HG02981 (cell line): ENCODE results near the gene CD59.
"Not testable (repeated sequence)": the region's sequence is repeated elsewhere in the genome, so short reads cannot be mapped to it uniquely, and the experiment has no call there.

ENCODE experiments used
- ATAC-seq: cut with Tn5 transposase; IDR thresholded peaks from one replicate; pipeline ENCODE4 v1.9.1; 2021; ENCODE audit warnings: mild to moderate bottlenecking, moderate library complexity; ENCODE audit not compliant: unreplicated experiment

Gene CD59

DNA sequence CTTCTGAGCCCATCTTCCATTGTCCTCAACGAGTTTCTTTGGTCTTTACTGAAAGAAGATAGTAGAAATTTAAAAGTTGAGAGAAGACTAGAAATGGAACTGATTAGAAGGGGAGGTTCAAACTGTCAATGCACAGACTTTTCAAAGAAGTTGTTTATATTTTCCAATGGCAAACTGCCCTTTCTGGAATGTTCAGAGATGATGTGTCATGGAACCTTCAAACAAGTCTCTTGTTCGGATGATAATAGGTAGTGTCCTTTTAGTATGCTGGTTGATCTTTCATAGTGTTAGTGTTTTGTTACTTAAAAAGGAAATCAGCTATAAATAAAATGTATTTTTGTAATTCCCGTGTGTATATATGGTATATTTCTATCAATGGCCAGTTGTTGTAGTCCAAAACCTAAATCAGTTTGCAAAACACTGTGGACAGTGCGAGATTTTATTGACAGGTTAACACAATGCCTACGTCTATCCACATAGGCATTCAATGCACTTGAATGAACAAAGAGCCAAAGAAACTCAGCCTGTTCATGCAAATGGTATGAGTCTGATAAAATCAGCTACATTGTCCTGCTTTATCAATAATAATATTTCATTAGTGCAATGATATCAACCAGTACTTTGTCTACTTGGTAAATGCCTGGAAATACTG lies 66.5 kb downstream of the CD59 start:
- no peak for ATAC-seq

DNA sequence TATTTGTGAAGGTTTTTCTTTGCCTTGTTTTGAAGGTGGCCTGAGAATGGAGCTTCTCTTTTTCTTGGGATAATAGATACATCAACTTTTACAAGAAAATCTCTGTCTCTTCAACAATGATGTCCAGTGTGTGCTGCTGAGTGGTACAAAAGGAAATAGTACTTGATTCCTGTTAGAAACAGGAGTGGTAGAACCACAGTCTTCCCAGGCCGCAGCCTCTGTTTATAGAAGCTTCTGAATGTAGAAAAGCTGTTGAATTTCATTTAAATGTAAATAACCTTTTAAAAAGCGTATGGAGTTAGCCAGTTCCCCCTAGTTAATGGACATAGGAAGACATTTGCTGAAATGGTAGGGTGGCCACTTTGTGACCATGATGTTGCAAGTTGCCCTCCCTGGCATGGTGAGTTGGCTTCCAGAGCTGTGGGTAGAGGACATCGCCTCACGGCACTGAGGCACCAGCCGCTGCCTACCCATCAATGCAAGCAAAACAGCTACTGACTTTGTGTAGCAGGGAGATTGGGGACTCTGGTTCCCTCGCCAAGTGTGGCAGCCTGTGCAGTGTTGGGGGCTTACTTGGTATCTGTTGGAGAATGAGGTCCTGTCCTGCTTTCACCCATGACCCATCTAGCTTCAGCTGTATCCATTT lies 67.1 kb downstream of the CD59 start:
- ATAC-seq, result no peak

DNA sequence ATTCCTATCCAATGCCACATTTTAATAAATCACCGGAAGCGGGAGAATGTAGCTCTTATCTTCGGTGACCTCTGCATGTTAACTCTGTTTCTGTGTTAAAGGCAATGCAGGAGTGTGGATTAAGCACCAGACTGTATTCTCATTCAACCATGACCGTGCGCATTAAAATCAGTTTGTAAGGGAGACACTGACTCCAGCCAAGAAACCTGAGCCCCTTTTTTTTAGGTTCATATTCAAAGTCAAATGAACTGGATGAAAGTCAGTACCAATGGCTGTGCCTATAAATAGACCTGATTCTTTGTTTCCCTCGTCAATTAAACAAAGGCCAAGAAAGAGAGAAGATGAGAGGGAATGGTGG lies 67.8 kb downstream of the CD59 start:
- ATAC-seq, result no peak

DNA sequence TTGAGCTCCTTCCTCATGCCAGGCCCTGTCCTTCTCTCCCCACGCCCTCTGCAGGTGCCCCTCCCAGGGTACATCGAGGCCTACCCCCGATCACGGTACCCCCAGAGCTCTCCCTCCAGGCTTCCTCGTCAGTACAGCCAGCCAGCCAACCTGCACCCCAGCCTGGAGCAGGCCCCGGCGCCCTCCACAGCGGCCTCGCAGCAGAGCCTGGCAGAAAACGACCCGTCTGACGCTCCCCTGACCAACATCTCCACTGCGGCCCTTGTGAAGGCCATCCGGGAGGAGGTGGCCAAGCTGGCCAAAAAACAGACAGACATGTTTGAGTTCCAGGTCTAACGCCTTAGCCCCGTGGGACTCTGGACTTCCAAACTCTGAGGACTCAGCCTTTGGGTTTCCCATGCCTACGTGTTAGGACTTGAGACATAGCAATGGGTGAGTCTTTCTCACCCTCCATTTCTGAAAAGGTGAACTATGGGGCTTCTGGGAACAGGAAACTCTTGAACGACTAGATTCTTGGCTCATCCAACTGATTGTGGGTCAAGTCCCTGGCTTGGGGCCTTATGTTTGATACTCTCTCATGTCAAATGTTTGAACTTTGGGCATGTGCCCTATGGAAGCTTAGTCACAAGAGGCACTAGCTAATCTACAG lies 68.3 kb downstream of the CD59 start:
- no peak for ATAC-seq

DNA sequence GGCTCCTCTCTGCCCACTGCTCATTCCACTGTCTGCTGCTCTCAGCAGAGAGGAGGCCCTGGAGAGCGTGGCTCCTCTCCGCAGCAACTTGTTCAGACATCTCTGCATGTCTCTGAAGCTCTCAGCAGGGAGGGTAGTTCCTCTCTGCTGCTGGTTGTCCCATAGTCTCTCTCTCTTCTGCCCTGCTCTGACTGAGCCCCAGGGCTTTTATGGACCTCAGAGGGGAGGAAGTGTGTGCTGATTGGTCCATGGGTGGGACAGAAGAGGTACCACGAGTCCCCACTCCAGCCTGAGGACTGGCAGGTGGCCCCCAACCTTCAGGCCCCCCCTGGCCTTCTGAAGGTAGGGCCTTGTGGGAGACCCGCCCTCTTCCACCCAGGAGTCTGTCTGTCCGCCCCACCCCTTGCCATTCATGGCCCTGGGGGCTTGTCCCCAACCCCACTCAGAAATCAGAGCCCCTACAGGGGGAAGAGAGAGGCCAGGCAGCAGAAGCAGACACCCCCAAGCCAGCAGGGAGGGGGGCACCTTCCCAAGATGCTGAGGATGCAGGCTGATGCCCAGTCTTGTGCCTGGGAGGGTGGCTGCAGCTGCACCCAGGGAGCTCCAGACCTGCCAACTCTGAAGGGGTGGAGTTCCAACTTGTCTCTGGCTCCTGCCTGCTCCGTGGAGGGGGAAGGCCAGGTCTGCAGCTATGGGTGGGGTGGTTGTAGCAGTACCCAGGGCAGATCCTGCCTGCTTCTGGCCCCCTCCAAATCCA lies 70.7 kb downstream of the CD59 start:
- ATAC-seq, result no peak

DNA sequence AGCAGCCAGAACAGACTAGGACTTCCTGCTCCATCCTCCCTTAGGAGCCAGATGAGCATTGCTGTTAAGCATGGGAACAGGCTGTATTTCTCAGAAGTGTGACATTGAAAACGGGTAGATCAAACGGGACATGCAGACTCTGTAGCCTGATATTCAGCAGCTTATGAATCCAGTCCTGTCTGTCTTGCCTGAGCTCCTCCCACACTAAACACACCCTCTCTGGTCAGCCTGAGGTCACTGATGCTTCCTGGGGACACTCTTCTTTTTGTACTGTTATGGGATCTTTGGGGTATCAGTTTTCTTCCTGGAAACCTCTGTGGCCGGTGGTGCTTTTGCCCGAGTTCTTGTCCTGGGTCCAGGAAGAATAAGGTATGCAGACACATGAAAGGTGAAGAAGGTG lies 71.4 kb downstream of the CD59 start:
- ATAC-seq, result no peak

DNA sequence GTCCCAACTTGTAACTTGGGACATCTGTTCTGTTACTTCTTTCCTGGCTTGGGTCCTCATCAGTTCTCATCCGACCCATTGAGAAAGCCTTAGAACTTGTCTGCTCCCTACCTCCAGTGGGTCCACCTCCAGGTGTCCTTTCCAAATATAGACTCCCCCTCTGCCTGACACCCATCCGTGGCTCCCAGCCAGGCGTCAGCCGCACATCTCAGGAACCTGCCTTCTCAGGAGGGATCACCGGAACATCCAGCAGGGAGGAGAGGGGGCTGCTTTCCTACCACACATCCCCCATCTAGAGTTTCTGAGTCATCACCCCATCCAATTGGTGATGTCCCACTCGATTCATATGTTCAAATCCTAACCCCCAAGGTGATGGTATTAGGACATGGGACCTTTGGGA lies 72.1 kb downstream of the CD59 start:
- ATAC-seq, result no peak

DNA sequence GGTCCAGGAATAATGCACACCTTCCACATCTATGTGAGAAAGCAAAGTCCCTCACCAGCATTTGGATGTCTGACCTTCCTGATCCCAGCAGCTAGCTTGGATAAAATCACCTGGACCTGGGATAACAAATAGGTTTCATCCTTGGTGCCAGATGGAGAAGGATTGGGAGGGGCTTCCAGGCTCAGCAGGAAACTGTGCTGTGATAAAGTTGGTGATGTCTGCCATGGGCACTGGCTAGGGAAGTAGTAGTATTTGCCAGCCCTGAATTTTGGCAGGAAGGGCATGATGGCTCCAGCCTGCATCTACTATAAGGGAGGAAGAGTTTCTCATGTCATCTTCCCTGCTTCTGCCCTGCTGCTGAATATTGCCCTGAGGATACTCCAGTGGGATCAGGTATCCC lies 73.1 kb downstream of the CD59 start:
- ATAC-seq, result no peak

DNA sequence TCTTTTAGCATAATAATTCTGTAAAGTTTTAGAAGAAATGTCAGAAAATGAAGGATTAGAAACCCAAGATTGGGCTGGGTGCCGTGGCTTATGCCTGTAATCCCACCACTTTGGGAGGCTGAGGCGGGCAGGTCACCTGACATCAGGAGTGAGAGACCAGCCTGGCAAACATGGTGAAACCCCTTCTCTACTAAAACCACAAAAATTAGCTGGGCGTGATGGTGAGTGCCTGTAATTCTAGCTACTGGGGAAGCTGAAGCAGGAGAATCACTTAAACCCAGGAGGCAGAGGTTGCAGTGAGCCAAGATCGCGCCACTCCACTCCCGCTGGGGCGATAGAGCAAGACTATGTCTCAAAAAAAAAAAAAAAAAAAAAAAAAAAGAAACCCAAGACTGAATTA lies 74.7 kb downstream of the CD59 start:
- ATAC-seq, result not testable (repeated sequence)

DNA sequence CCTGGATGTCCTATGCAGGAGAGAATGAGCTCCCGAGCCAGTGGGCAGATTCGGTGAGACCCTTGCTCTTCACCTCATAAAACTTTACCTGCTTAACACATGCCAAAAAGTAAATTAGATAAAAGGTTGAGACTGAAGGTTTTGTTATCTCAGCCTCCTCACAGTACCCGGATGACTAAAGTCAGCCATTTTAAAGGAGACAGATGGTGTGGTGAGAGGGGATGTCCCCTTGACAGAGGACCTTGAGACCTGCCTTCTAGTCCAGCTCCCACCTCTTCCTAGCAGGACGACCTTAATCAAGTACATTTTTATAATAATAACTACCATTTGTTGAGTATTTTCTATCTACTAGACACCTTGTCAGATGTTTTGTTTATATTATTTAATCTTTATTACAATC lies 75.3 kb downstream of the CD59 start:
- ATAC-seq, result no peak

DNA sequence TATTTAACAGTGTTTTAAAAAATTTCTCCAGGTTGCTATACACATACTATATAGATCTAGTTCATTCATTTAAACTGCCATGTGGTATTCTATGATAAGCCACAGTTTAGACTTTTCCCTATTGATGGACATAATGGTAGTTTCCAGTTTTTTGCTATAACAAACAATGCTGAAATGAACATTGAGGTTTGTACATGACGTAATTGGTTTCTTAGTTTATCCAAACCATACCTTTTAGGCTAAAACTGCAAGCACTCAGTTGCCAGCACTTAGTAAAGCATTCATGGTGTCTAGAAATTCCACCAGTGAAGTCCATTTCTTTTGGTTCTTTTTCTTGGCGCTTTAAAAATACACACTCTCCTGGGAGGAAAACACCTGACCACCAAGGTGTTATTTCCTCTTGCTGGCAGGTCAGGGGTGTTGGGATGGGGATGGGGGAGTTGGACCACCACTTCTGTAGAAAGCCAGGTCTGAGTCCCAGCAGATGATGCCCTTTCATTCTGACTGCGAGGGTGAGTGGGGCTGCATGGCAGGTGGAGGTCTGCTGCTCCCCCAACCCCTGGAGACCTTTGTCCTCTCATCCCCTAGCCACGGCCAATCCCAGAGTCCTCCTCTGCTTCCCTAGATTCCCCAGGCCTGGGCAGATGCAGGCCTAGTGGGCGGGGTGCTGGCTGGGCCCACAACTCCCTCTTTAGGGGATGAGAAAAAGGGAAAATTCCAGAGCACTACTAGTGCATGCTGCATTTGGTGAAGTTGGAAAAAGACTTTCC lies 76.7 kb downstream of the CD59 start:
- ATAC-seq, result no peak

DNA sequence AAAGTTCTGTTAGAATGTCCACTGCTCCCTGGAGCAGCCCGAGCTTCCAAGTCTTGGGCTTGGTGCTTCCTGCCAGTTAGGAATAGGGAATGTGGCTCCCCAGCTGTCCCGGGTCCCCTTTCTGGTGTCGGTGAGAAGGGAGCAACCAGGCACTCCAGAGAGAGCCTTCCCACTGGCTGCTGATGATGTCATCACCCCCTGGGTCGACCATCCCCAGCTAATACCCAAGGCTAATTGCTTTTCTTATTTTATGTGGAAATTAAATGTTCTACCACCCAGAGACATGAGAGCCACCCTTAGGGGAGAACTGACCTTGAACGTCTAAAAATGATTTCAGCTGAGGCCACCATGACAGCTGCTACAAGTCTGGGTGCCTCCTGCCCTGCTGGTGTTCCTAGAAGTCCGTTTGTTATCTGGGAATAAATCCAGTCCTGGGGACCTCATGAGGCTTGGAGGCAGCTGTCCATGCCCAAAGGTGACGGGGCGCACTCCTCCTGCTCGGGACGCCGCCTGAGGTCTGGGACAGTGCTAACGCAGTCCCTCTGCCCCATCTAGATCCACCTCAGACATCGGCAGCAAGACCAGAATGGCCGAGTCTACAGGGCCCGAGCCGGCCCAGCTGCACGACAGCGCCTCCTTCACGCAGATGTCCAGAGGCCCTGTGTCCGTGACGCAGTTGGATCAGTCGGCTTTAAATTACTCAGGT lies 77.9 kb downstream of the CD59 start:
- ATAC-seq, result no peak

DNA sequence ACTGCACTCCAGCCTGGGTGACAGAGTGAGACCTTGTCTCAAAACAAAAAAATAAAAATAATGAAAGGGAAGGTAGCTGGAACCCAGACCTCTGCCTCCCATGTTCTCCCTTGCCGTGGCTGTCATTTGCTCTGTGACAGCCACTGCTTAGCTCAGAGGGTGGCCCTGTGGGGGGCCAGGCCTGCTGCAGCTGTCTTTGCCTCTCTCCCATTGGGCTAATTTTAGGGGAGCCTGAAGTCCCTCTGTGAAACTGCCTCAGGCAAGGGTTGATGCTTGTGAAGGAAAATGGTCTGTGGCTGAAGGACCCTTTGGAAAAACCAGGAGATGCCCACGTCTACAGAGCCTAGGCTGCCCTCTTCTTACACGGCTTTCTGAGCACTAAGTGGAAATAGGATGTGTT lies 78.5 kb downstream of the CD59 start:
- ATAC-seq, result no peak

DNA sequence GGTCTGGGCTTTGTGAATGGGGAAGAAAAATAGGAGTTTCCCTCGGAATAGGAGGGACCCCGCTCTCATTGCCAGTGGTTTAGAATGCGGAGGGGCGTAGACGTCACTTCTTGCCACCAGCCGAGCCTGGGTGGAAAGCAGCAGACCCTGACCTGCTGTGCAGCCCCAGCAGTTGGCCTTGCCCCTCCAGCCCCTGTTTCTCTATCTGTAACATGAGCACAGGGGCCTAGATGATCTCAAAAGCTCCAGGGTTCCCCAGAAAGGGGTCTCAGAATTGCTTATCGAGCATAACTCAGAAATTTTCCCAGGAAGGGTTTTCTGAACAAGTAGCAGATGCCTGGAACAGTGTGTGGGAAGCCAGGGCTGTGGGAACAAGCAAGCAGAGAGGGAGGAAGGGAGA lies 79.5 kb downstream of the CD59 start:
- no peak for ATAC-seq

DNA sequence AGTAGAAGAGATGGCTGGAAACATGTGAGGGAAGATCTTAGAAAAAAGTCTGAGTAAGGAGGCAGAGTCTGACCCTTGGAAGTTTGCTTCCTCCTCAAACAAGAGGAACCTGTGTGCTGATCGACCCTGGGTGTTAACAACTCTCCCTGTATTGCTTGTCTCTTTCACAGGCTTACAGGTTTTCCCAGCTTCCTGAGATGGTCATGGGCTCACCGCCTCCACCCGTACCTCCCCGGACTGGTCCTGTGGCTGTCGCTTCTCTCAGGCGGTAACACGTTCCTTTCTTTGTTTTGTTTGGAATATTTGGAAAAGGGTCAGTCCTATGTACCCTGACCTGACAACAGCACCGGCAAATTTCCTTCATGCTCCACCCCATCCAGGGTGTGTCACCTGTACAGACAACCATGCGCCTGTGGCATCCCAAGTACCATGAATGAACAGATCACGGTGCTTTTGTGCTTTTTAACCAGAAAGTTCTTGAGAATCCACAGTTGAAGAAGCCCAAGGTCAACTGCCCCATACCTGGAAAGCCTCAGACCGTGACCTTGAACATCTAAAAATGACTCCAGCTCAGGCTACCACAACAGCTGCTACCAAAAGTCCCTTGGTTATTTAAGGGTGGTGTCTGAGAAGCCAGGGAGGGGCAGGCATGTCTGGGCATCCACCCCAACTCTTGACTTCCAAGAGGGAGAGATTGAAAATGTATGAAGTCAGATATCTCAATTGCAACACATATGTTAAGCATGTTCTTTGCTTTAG lies 80.2 kb downstream of the CD59 start:
- ATAC-seq, result no peak

DNA sequence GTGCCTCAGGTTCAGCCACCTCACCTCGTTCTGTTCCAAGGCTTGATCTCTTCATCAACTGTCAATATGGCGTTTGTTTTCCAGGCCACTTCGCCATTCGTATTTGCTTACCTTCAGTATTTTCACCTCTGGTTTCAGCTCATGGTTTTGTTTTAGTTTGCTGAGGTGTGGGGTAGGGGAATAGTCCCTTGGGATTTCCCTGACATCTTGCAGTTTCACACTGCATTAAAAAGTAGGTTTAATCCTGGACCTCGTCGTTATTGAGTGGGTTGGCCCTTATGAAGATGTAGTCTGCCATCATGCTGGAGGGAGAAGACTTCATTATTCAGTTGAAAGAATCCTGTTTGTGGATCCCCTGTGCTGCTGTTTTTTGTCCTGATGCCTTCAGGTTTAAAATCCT lies 81.6 kb downstream of the CD59 start:
- no peak for ATAC-seq
